GM15510 (cell line): ENCODE results near the gene RRAGC.

Experiments used
- POLR2A ChIP-seq: IDR thresholded peaks from 3 replicates; pipeline ENCODE4 v1.6.1; 2011; ENCODE audit warnings: borderline replicate concordance; ENCODE audit not compliant: insufficient read length; ENCODE audit errors: extremely low read depth

The RRAGC gene

DNA sequence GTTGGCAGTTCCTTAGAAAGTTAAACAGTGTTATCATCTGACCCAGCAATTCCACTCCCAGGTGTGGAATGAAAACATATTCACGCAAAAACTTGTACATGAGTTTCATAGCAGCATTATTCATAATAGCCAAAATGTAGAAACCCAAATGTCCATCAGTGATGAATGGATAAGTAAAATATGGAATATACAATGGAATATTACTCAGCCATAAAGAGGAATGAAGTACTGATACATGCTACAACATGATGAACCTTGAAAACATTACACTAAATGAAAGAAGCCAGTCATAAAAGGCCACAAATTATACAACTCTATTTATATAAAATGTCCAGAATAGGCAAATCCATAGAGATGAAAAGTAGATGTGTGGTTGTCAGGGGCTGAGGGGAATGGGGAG is 53.5 kb downstream of the RRAGC start:
- no peak for TF ChIP-seq POLR2A

DNA sequence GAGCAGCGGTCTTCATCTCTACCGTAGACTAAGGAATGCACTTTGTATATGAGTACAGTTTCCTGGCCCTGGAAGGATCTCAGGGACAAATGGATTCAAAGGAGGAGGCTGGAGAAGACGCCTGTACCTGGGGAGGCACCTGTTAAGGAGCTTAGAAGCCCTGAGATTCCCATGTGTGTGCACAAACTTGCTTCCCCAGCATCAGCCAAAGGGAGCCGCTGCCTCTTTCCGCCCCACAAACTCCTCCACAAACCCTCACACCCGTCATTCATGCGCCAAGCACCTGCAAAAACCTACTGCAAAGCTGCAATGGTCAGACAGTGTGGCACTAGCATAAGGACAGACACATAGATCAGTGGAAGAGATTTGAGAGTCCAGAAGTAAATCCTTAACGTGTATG is 54.5 kb downstream of the RRAGC start:
- no peak for TF ChIP-seq POLR2A

DNA sequence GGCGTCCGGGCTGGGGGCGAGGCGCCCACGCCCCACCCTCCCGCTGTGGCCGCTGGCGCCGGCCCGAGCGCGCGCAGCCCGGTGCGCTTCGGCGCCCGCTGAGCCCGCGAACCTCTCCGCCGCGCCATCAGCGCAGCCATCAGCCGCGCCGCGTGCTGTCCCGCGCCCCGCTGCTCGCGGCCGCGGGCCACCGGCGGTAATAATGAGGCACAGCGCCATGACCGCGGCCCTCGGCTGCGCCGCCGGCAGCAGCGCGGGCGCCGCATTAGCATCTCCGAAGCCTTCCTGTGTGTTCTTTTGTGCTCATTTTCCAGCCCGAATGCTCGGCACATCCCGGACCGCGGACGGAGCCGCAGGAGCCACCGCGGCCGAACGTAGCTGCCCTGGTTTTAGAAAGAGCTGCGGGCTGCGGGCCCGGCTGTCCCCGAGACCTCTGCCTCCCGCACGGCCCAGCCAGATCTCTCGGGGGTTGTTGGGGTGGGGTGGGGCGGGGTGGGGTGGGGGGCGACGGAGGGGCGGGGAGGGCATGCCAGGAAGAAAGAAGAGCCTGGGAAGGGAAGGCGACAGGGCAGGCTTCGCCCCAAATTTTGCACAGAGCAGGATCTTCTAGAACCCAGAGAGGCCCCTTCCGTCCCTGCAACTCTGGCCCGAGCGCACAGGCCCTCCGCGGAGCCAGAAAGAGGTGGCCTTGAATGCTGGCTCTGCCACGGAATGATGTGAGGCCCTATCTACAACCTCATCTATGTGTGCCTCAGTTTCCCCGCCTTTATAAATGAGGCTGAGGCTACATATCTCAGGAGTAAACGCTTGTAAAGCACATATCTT is 55.3 kb downstream of the RRAGC start:
- TF ChIP-seq POLR2A, result no peak

DNA sequence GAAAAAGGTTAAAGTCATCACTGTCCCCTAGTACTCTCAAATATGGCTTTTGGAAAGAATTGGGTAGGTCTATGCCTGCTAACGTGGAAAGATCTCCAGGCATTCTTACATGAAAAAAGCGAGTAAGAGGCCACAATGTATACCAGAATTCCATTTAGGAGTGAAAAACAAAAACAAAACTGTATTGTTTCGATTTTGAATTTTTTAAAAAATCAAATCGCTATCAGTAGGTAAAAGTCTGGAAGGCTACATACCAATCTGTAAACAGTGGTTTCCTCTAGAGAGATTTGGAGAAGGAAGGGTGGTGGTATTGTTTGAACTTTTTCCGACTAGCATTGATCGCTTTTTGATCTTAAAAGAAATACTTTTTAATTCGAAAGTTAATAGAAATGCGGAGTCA is 55.9 kb downstream of the RRAGC start:
- TF ChIP-seq POLR2A, result no peak

DNA sequence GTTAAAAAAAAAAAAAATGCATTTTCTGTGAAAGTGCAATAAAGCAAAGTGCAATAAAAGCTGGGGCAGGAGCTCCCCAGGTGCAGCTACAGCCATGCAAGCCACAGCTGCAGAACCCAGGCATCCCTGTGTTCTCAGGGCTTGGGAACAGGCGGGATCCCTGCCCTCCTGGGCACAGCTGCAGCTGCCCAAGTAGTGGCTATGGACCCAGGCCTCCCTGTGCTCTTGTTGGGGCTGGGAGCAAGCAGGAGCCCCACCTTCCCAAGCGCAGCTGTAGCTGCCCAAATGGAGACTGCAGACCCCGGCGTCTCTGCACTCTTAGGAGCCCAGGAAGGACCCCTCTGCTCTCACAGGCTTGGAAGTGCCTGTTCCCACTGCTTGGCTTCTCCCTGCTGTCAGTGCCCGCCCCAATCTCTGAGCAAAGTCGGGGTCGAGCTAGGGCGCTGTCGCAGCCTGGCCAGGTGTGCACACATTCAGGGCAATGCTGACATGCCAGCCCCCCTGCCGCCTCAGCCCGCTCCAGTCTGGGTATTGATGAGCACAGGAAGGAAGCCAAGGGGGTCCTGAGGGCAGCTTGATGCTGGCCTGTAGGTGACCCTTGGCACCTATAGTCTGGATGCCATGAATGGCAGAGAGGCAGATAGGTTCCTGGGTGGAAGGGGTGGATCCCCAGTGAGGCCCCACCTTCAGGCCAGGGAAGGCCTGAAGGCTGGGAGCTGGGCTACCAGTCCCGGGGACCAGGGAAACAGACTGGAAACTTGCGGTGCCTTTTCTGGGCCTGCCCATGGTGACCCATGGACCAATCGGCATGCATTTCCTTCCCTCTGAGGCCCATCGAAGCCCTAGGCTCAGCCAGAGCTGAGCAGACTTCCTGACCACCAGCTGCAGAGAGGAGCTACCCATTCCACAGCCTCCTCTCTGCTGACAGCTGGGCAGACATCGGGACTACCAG is 58.6 kb downstream of the RRAGC start:
- TF ChIP-seq POLR2A, result no peak

DNA sequence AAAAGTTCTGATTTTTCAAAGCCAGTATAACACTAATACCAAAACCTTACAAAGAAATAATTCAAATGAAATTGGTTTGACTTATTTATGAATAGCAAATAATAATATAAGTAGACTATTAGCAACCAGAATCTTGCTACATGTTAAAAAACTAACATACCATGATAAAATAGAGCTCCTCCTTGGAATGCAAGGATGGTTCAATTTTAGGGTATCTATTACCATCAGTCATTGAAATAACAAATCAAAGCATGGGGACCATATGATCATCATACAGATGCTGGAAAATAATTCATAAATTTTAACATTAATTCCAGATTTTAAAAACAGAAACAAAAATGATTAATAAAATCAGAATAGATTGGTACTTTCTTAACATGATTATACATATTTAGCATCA is 66.3 kb downstream of the RRAGC start:
- no peak for TF ChIP-seq POLR2A

DNA sequence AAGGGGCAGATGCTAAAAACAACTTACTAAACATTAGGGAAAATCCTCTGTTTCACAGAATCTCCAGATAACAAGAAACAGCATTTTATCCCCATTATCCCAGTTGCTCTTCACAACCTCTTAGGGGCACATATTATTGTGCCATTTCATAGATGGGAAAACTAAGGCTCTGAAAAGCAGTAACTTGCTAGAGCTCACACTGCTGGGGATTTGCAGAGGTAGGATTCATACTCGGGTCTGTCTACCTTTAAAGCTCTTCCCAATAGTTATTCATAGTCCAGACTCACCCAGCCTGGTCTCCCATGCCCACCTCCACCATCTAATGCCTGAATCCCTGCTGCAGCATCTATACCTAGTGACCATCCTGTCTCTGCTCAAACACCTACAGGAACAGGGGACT is 67.7 kb downstream of the RRAGC start:
- TF ChIP-seq POLR2A, result no peak

DNA sequence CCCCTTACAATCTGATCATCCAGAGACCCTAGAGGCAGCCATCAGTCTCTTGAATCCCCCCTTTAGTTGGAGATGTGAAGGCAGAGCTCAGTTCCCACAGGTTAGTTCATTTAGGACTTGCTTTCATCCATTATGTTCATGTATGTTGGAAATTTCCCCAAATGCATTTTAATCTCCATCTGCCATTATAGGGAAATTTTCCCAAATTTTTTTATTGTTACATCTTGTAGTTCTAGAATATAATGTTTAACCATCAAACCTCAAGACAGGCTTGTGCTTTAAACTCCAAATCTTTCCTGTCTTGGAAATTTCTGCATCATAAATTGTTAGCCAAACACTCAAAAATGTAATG is 68.4 kb downstream of the RRAGC start:
- no peak for TF ChIP-seq POLR2A

DNA sequence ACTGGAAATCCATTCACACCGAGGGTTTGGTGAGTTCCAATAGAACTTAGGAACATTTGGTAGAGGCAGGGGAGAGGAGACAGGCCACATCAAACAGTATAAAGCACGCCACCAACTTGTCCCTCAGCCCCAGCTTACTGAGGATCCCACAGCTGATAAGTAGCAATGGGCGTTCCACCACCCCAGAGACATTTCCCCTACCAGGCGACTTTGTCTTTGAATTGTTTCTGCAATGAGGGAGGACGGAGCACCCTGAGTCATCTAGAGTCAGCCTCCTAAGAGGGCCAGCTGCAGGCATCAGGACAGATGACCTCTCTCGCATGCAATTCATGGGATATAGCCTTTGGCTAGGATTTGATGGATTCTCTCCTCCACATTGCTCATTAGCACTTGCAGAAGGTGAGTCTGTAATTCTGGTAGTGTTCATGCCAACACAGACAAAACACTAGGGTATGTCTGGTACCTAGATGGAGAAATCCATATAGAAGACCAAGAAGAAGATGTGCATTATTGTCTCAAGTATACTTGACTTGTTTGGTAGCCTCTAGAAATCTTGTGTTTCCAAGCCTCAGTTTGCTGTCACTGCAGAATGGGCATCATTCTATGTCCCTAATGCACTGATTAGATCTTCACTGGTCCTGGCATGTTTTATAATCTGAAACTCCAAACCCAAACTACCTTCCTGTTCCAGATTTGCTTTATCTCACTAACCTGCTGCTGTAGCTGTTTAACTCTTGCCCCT is 69.0 kb downstream of the RRAGC start:
- no peak for TF ChIP-seq POLR2A

DNA sequence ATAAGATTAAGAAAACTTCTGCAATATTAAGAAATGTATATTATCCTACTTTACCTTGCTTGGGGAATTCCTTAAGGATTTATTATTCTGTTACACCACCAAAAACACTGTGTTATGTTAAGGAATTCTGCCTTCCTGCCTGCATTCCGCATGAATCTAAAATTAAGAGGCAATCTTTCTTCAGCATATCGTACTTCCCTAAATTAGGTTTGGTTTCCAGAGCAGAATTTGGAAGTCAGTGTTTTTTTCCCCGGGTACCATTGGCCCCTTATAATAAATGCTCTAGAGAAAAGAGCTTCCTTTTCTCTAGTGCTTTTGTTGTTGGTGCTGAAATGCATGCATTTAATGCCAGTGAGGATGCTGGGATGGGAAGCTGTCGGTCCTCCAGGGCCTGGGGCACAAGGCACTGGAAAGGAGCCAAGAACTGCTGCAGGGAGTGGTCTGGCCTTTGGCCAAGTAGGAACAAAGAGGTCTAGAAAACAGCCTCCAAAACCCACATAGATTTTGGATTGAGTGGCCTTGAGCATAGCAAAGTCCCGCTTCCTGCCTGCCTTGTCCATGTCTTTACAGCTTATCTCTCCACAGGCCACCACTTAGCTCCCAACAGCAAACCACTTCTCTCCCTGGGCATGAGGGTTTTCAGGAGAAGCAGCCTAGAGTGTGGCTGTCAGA is 69.9 kb downstream of the RRAGC start:
- no peak for TF ChIP-seq POLR2A

DNA sequence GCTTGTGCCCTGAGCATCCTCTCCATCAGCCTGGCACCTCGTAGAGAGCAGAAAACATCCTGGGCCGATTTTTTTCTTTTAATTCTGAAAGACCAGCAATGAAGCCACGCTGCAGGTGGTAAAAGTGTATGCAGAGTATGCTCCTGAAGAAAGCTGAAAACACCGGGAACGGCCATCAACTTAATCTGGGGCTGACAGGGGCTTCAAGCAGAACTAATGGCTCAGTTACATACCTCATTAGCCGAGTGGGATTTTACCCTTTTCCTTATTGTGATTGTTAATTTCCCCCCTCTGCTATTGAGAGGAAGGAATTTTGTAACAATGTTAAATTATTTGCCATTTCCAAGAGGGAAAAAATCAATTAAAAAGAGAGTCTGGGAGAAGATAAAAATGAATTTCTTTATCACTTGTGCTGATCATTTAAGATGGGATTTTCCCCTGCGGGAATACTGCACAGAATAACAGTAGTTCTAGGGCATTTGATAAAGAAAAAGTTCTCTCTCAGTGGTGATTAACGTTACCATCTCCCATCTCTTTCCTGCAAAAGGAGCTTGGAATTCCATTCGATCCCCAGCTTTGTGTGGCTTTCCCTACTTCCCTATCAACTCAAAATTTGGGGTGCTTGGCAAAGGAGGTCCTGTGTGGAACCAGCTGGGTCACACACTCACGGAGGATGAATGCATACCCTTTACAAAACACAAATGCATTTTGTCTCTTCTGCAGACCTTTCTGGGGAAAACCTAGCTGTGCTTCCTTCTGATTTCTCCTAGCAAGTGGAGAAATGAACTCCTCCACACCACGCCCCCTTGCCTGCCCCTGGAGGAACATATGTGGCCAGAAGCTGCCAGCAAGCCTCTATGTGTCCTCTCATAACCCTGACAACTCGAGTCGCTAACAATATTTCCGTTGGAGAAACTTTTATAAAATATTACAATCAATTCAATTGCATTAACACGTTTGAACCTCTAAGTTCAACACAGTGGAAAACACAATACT is 70.9 kb downstream of the RRAGC start:
- TF ChIP-seq POLR2A, result no peak
